ENCODE results near the gene RFTN1.

DNA sequence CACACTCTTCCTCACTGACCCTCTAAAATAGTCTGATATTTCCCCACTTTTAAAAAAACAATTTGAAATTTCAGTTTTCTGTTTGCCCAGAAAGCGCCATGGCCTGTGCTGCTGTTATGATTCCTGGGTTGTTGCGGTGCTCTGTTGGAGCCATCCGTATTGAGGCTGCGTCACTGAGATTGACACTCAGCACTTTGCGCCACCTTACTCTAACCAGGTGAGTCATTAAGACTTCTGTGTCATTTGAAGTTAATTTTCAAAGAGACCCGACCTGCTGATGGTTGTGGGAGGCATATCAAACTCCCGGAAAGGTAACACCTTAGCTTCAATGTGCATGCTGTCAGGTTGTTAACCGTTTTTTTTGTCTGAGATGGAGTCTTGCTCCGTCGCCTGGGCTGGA, 242.6 kb downstream of the RFTN1 start:
- TF ChIP-seq ZNF565 (CRISPR knock-in tag; conservative IDR thresholded peaks at IDR 0.05; ENCODE audit: low read depth) (no peak), RARB (CRISPR knock-in tag; IDR thresholded peaks at IDR 0.05) (no peak), CREB5 (CRISPR knock-in tag; IDR thresholded peaks at IDR 0.05; ENCODE audit: low read depth) (no peak), OSR1 (CRISPR knock-in tag; IDR thresholded peaks at IDR 0.05) (no peak), TOX (CRISPR knock-in tag; IDR thresholded peaks at IDR 0.05; ENCODE audit: borderline replicate concordance) (no peak)
- TF ChIP-seq, protein P1, sequence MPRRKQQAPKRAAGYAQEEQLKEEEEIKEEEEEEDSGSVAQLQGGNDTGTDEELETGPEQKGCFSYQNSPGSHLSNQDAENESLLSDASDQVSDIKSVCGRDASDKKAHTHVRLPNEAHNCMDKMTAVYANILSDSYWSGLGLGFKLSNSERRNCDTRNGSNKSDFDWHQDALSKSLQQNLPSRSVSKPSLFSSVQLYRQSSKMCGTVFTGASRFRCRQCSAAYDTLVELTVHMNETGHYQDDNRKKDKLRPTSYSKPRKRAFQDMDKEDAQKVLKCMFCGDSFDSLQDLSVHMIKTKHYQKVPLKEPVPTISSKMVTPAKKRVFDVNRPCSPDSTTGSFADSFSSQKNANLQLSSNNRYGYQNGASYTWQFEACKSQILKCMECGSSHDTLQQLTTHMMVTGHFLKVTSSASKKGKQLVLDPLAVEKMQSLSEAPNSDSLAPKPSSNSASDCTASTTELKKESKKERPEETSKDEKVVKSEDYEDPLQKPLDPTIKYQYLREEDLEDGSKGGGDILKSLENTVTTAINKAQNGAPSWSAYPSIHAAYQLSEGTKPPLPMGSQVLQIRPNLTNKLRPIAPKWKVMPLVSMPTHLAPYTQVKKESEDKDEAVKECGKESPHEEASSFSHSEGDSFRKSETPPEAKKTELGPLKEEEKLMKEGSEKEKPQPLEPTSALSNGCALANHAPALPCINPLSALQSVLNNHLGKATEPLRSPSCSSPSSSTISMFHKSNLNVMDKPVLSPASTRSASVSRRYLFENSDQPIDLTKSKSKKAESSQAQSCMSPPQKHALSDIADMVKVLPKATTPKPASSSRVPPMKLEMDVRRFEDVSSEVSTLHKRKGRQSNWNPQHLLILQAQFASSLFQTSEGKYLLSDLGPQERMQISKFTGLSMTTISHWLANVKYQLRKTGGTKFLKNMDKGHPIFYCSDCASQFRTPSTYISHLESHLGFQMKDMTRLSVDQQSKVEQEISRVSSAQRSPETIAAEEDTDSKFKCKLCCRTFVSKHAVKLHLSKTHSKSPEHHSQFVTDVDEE (CRISPR knock-in tag; IDR thresholded peaks at IDR 0.05): no peak
